AG20443 (cell line): Measurements from ENCODE around the gene RPS27A.
"Not testable (repeated sequence)": the region's sequence is repeated elsewhere in the genome, so short reads cannot be mapped to it uniquely, and the experiment has no call there.

Source experiments
- DNase-seq: peaks from one replicate; pipeline ENCODE4 v3.0.0; 2012; ENCODE audit warnings: low spot score, mixed read lengths

RPS27A gene

DNA sequence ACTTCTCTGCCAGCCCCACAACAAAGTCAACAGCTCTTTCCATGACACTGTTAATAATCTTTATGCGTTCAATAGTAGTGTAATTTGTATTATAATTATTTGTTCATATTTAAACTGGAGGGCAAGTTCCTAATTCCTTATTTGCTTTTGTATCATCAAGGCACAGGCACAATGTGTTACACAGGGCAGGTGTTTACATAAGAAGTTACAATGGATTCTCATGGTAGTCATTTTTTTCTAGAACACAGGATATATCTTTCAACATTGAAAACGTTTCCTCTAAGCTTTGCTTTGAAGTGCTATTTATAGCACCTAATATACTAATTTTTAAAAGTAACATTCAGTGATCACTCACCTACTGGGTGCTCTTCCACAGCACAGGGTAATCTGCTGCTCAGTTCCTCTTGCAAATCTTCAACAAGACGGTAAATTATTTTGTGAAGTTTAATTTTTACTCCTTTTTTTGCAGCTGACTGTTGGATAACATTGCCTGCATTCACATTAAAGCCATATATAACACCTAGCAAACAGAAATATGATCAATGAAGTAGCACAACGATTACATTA is 7.3 kb downstream of the RPS27A start:
- DNase-seq: no peak

- DNase-seq: not testable (repeated sequence)
These were observed 9.1 kb downstream of the RPS27A start for GRCh38 chr2:55241582-55241981.

GRCh38 chr2:55242617-55243016 is 10.1 kb downstream of the RPS27A start:
- DNase-seq: no peak

GRCh38 chr2:55245411-55245810 is 12.9 kb downstream of the RPS27A start:
- DNase-seq: no peak

GRCh38 chr2:55247025-55247424 is 14.5 kb downstream of the RPS27A start:
- DNase-seq: no peak

DNA sequence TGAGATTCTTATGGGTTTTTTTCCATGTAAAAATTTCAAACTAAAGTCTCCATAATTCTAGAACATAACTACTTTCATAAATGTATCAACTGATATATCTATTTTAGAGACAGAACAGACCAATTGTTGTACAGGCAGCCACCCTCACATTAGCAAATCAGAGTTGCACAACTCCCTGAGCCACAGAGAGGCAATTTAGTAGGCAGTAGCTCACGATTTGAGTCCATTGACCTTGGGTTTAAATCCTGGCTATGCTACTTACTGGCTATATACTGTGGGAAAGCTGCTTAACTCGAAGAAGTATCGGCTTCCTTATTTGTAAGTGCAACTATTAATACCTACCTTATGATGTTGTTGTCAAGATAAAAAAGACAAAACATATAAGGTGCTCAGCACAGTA is 20.3 kb downstream of the RPS27A start:
- DNase-seq: no peak

GRCh38 chr2:55259586-55259985 is 27.1 kb downstream of the RPS27A start:
- DNase-seq: not testable (repeated sequence)

GRCh38 chr2:55268288-55268906 is 35.9 kb downstream of the RPS27A start:
- DNase-seq: no peak

GRCh38 chr2:55268907-55269644 is 36.6 kb downstream of the RPS27A start, which contains the start of gene MTIF2:
MTIF2 (minus strand) TSS chr2:55269231; CDS start chr2:55263858, 5,373 bp downstream.
- peak; percentile 96 for DNase-seq

- peak; percentile 15 for DNase-seq
These were observed 37.1 kb downstream of the RPS27A start for GRCh38 chr2:55269645-55269990.

- DNase-seq: not testable (repeated sequence)
These were observed 41.9 kb downstream of the RPS27A start for GRCh38 chr2:55274346-55274745.

- DNase-seq: no peak
These were observed 44.8 kb downstream of the RPS27A start for GRCh38 chr2:55277310-55277709.

- not testable (repeated sequence) for DNase-seq
These were observed 46.8 kb downstream of the RPS27A start for GRCh38 chr2:55279214-55279835.

GRCh38 chr2:55279859-55280424 is 47.5 kb downstream of the RPS27A start:
- not testable (repeated sequence) for DNase-seq

DNA sequence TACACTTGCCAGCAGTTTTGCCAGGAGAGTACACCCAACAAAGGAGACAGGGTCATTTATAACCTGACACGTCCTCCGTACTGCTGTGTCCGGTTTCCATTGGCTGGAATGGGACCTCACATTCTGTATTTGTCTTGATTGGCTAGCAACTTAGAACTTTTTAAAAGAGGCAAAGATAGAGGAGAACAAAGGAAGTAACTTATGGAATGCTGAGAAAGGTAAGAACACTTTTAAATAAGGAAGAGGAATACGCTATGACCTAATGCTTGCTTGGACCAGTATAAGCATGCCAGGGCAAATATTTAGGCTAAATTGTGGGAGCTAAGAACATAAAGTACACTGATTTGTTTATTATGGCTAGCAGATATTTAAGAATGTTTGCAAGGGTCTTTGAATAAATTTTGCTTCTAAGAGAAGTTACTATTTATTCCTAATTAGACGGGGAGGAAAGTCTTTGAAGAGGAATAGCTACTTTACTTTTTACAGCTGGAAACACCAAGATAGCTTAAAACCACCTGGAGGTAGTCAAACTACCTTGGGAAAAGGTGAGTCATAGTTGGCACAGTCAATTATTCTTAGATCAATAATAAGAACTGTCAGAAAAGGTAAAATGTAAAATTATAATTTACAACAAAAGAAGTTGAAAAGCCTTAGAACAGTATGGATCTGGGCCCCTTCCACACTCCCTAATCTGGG is 48.5 kb downstream of the RPS27A start:
- not testable (repeated sequence) for DNase-seq

DNA sequence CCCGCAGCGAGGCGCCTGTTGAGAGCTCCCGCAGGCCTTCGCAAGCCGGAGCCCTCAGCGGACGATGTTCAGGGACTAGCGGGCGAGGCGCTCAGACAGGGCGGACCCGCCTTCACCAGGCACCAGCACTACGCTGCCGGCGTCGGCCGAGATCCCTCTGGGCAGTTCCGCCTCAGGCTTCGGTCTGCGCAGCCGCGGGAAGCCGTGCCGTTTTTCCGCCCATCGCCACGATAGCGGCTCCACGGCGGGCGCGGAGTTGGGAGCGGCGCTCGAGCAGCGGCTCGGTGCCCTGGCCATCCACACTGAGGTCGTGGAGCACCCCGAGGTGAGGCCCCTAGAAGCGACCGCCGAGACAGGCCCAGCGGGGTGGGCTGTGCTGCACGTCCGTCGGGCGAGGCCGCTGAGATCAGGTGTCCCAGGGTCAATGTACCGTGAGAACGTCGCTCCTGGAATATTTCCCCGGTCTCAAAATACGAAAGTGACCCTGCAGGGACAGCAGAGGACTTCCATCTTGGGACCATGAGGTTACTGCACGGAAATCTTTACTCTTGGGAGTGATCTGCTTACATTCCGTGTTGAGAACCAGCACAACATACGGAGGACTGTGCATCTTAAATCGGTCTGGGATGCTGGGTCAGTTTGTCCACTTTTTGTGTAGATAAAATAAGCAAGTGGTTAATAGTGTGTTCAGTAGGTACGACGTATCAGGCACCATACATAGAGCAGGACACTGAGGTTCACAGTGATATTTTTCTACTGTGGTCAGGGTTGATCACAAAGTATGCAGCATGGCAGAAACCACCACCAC is 49.8 kb downstream of the RPS27A start:
- peak; percentile 96 for DNase-seq

DNA sequence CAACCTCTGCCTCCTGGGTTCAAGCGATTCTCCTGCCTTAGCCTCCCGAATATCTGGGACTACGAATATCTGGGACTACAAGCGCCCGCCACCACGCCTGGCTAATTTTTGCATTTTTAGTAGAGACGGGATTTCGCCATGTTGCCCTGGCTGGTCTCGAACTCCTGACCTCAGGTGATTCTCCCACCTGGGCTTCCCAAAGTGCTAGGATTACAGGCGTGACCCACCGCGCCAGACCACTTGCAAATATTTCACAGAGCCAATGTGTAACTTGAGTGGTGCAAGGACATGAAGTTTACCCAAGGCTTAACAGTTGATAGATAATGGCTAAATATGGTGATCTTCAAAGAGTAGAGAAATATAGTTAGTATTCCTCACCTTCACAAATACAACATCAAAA is 50.6 kb downstream of the RPS27A start:
- DNase-seq: no peak
